Kidney capillary endothelial cell (primary cell): ENCODE data around the gene TTC28.

Source experiments
- DNase-seq: peaks from one replicate; pipeline ENCODE4 v3.0.0-alpha.2; 2018; ENCODE audit warnings: low spot score

The TTC28 gene

DNA sequence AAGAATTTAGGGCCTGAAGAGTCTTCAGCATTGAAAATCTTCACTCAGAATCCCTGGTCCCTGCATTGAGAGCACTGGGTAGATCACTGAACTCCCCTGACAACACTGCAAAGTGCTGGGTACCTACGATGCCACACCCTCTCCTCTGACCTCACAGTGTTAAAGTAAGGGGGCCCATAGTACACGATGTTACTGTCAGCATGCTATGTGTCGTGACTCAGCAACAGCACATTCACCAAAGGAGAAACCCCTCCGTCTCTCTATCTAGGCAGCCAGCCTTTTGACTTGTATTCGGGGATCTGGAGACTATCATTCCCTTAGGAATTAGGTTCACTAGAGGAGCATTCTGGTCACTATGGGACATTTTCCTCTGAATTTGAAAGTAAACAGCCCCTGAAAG is 693.2 kb downstream of the TTC28 start:
- no peak for DNase-seq

GRCh38 chr22:27985323-27986275 is 694.0 kb downstream of the TTC28 start:
- no peak for DNase-seq

- DNase-seq, result no peak
These were observed 694.9 kb downstream of the TTC28 start for GRCh38 chr22:27984723-27985122.

GRCh38 chr22:27984001-27984695 is 695.5 kb downstream of the TTC28 start:
- DNase-seq, result no peak

DNA sequence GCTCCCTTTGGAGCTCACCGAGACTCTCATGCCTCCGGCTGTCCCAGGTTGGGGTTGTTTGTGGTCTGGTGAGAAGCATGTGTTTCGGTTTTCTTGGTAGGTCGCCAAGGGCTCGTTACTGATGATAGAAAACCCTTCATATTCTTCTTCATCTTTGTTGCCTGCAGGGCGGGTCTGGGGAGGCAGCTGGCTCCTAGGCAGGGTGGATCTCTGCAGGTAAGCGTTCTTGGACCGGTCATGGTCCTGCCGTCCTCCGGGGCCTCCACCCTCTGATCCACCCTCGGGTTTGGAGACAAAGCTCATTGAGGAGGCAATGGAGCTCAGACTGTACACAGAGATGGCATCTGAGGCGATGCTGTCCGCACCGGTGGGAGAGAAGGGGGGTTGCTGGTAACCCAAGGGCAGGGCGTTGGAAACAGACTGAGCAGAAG is 696.3 kb downstream of the TTC28 start:
- no peak for DNase-seq

GRCh38 chr22:27982630-27983180 is 696.9 kb downstream of the TTC28 start:
- no peak for DNase-seq

- no peak for DNase-seq
These were observed 697.5 kb downstream of the TTC28 start for GRCh38 chr22:27982106-27982505.

DNA sequence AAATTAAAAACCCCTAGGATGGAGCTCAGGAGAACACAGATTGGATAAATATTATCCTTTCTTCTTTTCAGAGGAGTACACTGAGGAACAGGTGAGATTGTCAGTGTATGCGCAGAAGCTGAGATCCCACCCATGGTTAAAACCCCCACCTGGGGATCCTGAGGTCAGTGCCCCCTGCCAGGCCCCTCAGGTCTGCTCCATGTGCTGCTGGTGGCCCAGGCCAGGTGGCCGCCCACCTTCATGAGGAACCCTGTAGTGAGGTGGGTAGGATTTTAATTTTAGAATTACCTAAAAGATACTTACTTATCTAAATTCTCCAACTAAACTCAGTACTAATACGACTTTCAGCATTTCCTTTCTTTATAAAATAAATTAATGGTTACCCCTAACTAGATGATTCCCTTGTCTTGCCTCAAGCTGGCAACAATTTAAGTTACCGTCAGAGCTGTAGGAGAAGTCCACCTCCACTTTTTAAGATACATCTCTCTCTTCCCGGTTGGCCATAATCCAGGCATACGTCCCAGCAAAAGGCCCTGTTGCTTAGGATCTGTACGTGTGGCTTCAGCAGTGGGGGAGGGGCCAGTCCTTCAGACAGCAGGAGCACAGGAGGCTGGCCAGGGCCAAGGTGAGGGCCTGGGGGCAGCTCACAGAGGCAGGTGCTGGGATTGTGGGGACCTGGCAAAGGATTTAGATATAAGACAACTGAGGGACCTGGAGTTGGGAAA is 699.1 kb downstream of the TTC28 start:
- DNase-seq, result no peak

DNA sequence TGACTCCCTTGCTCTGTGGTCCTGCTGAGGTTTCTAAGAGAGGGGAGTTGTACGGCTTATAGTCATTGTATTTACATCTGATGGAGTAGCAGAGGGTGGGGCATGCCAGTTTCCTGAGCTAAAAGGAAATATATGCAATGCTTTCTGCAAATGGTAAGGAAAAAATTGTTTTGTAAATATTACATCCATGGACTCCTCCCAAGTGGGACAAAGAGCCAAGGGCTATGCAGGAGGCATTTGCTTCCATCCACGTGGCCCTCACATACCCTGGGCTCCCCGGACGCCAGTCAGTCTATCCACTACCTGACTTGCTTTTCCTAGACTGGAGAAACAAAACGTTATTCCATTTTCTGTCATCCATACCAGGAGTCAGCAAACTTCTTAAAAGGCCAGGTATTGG is 700.8 kb downstream of the TTC28 start:
- DNase-seq, result no peak

GRCh38 chr22:27978317-27978716 is 701.3 kb downstream of the TTC28 start:
- DNase-seq, result no peak

DNA sequence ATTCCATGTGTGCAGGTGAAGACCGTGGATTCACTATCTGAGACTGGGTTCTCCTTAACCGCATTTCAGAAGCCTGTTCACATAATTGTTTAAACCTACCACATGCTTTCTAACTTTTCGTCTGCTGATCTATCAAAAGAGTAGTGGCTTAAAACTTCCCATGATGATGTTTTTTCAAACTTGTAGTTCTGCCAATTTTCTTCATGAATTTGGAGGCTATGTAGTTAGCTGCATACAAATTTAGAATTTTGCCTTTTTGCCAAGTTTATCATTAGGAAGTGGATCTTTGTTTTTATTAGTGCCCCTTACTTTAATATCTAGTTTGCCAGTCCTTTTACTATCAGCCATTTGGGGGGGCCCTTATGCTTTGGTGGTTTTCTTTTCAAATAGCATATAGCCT is 703.1 kb downstream of the TTC28 start:
- no peak for DNase-seq

DNA sequence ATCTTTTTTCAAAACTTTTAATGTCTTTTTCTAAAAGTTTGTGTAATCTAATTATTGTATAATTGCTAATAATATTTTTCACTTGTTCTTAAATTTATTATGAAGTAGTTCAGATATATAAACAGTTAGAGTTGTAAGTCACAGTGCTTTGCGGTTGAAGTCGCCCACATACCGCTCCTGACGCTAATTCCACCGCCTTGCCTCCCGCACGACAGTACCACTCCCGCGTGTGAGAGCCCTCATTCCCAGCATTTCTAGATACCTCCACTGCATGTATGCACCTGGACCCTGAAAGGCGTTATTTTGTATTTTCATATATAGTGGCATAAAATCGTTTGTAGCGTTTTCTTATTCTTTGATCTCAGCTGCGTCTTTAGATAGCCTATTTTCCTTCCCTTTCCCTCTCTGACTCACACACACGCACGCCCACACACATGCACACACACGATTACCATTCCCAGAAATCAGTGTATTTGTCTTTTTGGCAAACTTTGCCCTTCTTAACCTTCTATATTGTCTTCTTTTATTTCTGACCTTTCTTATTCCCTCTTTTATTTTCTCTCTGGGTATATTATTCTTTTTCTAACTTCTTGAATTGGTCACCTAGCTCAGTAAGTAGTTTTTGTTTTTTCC is 704.1 kb downstream of the TTC28 start:
- no peak for DNase-seq

DNA sequence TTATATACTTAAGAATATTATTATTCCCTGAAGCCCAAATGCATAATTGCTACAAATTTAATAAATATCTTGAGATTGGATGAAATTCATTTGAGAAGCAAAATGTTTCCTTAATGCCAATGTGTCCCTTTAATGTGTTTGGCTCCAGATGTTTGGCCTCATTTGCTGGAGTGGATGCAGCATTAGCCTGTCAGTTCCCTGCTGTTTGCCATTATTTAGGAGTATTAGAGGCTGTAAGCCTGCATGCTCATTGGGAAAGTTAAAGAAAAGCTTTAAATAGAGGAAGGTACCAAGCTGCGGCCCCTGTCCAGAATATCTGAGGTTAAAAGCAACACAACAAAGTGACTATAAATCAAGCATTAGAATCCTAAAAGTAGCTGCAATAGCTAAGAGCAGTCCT is 705.8 kb downstream of the TTC28 start:
- DNase-seq, result no peak

- no peak for DNase-seq
These were observed 706.6 kb downstream of the TTC28 start for GRCh38 chr22:27972732-27973698.

- no peak for DNase-seq
These were observed 707.7 kb downstream of the TTC28 start for GRCh38 chr22:27971926-27972325.

DNA sequence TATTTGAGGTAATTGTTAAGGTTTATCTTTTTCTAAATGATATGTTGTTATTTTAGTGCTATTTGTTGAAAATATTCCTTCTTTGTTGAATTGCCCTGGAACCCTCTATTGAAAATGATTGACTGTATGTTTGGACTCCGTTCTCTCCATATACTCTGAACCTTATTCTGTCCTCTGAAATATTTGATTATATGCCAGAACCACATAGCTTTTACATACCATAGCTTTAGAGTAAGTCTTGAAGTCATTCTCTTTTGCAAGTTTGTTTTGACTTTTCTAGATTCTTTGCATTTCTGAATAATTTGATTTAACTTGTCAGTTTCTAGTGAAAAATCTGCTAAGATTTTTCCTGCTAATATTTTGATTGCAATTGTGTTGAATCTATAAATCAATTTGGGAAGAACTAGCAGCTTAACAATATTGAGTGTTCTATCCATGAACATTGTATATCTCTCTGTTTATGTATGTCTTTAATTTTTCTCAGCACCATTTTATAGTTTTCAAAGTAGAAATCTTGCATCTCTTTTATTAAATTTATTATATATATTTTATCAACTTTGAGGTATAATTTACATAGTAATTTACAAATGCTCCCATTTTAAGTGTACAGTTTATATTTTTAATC is 708.9 kb downstream of the TTC28 start:
- no peak for DNase-seq

DNA sequence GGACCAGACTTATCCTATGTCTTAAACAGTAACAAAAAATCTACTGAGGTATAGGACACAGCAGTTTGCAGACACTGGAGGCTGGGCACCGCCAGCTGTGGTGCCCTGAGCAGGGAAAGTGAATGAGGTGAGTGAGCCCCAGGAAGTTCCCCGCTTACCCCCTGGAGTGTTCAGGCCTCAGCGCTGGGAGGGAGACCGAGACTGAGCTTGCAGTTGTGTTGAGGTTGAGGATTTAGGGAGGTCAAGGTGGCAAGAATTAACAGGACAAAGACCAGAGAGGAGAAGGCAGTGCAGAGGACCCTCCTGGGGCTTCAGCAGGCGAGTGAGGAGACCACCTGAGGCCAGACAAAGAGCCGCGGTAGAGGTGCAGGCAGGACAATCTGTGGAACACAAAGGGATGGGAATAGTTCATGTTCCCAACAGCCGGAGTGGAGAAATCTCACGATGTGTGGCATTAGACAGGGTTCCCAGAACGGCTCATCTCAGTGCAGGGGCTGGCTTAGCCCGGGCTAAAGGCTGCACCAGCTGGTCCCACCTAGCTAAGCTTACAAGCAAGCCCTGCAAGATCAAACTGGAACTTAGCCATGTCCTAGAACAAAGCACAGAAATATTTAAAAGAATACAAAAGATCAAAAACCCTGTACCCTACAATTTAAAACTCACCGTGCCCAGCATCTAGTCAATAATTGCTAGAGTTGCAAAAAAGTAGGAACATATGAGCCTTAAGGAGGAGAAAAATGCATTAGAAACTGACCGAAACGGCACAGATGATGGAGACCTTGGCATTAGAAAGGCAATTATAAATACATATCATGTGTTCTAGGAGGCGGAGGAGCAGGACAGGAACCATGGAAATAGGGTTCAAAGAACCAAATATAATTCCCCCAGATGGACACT is 713.2 kb downstream of the TTC28 start:
- DNase-seq, result no peak

DNA sequence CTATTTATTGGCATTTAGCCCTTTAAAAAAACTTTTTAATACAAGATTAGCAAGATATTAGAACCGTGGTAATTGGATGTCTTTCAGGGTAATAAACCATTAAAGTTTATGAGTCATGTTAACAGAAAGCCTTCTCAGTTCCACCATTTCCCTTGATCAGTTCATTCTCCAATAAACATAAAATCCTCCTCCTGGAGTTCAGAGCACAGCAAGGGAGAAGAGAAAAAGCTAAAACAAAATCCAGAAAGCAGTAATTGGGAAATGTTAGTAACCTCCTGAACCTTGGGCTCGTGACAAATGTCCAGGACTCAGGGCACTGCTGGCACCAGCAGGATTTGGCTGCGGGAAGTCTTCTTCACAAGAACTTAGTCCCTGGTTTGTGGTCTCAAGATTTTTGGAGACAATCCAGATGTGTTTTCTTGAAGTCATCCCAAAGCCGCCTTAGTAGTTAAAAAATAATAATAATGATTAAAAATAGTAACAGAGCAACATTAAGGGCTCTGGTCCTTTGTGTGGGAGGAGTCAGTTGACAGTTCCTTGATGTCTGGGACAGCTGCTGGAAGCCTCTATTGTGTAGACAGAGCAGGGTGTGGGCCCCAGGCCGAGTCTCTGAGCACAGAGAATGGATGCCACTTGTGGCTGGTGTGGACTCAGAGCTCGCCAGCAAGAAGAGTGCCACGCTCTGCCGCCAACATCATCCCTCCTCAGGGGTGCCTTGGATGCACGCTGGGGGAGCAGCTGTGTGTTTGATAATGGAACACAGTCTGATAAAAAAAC is 717.2 kb downstream of the TTC28 start:
- no peak for DNase-seq
